ENCODE results near the gene CKB.

DNA sequence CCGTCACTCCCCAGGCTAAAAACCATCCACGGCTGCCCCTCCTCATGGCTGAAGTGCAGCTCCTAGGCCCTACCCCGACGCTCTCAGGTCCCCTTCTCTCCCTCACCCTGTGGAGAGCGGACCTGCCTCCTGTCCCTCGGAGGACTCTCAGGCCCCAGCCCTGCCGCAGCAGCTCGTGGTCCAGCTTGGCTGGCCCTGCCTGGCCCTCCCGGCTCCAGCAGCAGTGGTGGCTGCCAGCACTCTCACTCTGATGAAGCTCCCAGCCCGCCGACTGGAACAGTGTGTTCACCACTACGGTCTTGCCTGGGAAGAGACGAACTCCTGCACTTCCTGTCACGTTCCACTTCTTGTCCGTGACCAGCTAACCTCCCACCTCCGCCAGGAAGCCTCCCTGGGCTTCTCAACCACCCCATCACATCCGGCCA, 28.7 kb upstream of the CKB start:
- no peak for TF ChIP-seq FIP1L1 (IDR thresholded peaks at IDR 0.05; ENCODE audit: low read depth, low read length, poor library complexity, severe bottlenecking)
- TF ChIP-seq KLF16 (IDR thresholded peaks at IDR 0.05): no peak
- no peak for TF ChIP-seq CBX5 (IDR thresholded peaks at IDR 0.05; ENCODE audit: borderline replicate concordance, low read depth)
- TF ChIP-seq NFYB (IDR thresholded peaks at IDR 0.05; ENCODE audit: extremely low read depth, insufficient read length): no peak
- TF ChIP-seq ZNF274 (IDR thresholded peaks at IDR 0.05; ENCODE audit: borderline replicate concordance, low read depth, low read length): no peak
- TF ChIP-seq OTX1 (CRISPR knock-in tag; IDR thresholded peaks at IDR 0.05): no peak
- TF ChIP-seq ZNF280B (CRISPR knock-in tag; IDR thresholded peaks at IDR 0.05): no peak
- TF ChIP-seq, protein P1, sequence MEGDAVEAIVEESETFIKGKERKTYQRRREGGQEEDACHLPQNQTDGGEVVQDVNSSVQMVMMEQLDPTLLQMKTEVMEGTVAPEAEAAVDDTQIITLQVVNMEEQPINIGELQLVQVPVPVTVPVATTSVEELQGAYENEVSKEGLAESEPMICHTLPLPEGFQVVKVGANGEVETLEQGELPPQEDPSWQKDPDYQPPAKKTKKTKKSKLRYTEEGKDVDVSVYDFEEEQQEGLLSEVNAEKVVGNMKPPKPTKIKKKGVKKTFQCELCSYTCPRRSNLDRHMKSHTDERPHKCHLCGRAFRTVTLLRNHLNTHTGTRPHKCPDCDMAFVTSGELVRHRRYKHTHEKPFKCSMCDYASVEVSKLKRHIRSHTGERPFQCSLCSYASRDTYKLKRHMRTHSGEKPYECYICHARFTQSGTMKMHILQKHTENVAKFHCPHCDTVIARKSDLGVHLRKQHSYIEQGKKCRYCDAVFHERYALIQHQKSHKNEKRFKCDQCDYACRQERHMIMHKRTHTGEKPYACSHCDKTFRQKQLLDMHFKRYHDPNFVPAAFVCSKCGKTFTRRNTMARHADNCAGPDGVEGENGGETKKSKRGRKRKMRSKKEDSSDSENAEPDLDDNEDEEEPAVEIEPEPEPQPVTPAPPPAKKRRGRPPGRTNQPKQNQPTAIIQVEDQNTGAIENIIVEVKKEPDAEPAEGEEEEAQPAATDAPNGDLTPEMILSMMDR (IDR thresholded peaks at IDR 0.05 in 2 of 3, conservative IDR thresholded peaks at IDR 0.05 in 1 of 3; ENCODE audit: insufficient read depth in 2 of 3, low read depth in 1 of 3, low read length in 3 of 3): no peak
- TF ChIP-seq MYC (IDR thresholded peaks at IDR 0.05; ENCODE audit: low read depth, low read length): no peak
- no peak for TF ChIP-seq MYC (CRISPR knock-in tag; IDR thresholded peaks at IDR 0.05; ENCODE audit: borderline replicate concordance, low read depth)
- no peak for TF ChIP-seq BHLHE40 (IDR thresholded peaks at IDR 0.05; ENCODE audit: low read length)
- TF ChIP-seq, protein P2, sequence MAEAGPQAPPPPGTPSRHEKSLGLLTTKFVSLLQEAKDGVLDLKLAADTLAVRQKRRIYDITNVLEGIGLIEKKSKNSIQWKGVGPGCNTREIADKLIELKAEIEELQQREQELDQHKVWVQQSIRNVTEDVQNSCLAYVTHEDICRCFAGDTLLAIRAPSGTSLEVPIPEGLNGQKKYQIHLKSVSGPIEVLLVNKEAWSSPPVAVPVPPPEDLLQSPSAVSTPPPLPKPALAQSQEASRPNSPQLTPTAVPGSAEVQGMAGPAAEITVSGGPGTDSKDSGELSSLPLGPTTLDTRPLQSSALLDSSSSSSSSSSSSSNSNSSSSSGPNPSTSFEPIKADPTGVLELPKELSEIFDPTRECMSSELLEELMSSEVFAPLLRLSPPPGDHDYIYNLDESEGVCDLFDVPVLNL (CRISPR knock-in tag; IDR thresholded peaks at IDR 0.05; ENCODE audit: low read depth): no peak
- TF ChIP-seq ZNF354B (CRISPR knock-in tag; IDR thresholded peaks at IDR 0.05): no peak
